B cell (primary cell): ENCODE measurements around the gene CARD10. TPM values are rescaled to one million over a fixed set of nuclear protein-coding genes. Genes with fewer than 3 reads are reported as not detected.

Source experiments
- ATAC-seq: fragments of 200-7000 bp; cut with Tn5 transposase; one replicate; pipeline ENCODE4 v1.10.0; 2021; ENCODE audit warnings: low read depth, mild to moderate bottlenecking, moderate number of reproducible peaks, moderate library complexity
- CTCF ChIA-PET: fragments of 350-600 bp; sonication (Branson Sonifier 250); formaldehyde crosslinking; loops from one replicate; lab custom pipeline; 2021; ENCODE audit warnings: antibody characterized with exemption, inconsistent platforms; lab: Charles Lee
- POLR2A ChIA-PET: fragments of 350-600 bp; sonication (Branson Sonifier 250); formaldehyde crosslinking; loops from one replicate; lab custom pipeline; 2021; ENCODE audit warnings: antibody characterized with exemption; lab: Charles Lee
- DNase-seq: peaks from one replicate; pipeline ENCODE4 v3.0.0; 2013
- H2AFZ ChIP-seq: 2 replicates; pipeline ENCODE4 v1.6.1; 2012; ENCODE audit warnings: mild to moderate bottlenecking, low read depth, low read length; ENCODE audit not compliant: insufficient read depth, poor library complexity, severe bottlenecking
- H3K27ac ChIP-seq, 2 donors: 1 replicate in 1 of 2; 2 replicates in 1 of 2; pipeline ENCODE4 v1.5.1; 2012 to 2013; ENCODE audit warnings: low read length in 2 of 2, mild to moderate bottlenecking in 2 of 2, moderate library complexity in 1 of 2
- H3K27me3 ChIP-seq, 4 experiments: fragments of 200-600 bp in 1 of 4; sonication (generic) in 1 of 4; replicated peaks in 1 of 4; 1 replicate in 2 of 4; 2 replicates in 2 of 4; pipeline versions ENCODE4 v1.6.1 to v1.7.0; 2013 to 2016; ENCODE audit warnings: low read length in 3 of 4, mild to moderate bottlenecking in 2 of 4, mixed read lengths in 1 of 4, moderate library complexity in 1 of 4; ENCODE audit not compliant: insufficient read depth in 4 of 4, control insufficient read depth in 3 of 4; ENCODE audit errors: control extremely low read depth in 1 of 4
- H3K36me3 ChIP-seq, 2 experiments: replicated peaks in 1 of 2; 1 replicate in 1 of 2; 2 replicates in 1 of 2; pipeline versions ENCODE4 v1.6.1 to v1.7.1; 2013; ENCODE audit warnings: low read length in 1 of 2; ENCODE audit not compliant: insufficient read depth in 2 of 2, control insufficient read depth in 1 of 2; ENCODE audit errors: control extremely low read depth in 1 of 2, extremely low read depth in 1 of 2
- H3K4me1 ChIP-seq, 2 donors: fragments of 200-600 bp in 1 of 2; sonication (generic) in 1 of 2; 1 replicate in 1 of 2; 2 replicates in 1 of 2; pipeline versions ENCODE4 v1.5.1 to v1.6.1; 2013 to 2017; ENCODE audit warnings: low read length in 2 of 2; ENCODE audit not compliant: control insufficient read depth in 2 of 2, insufficient read depth in 2 of 2
- H3K4me2 ChIP-seq: replicated peaks from 2 replicates; pipeline ENCODE3; 2012; ENCODE audit warnings: mild to moderate bottlenecking, low read depth, low read length; ENCODE audit not compliant: poor library complexity, severe bottlenecking
- H3K4me3 ChIP-seq, 5 experiments: fragments of 200-600 bp in 1 of 5; sonication (generic) in 1 of 5; 1 replicate in 3 of 5; 2 replicates in 2 of 5; pipeline versions ENCODE4 v1.5.1 to v1.7.0; 2011 to 2016; ENCODE audit warnings: low read length in 4 of 5, mild to moderate bottlenecking in 4 of 5, low read depth in 2 of 5, control low read depth in 1 of 5, moderate library complexity in 1 of 5; ENCODE audit not compliant: insufficient read depth in 1 of 5; ENCODE audit errors: control extremely low read depth in 1 of 5, extremely low read depth in 1 of 5
- H3K79me2 ChIP-seq: fragments of 200-600 bp; sonication (generic); one replicate; pipeline ENCODE4 v1.6.0; 2016; ENCODE audit warnings: low read length; ENCODE audit not compliant: control insufficient read depth, insufficient read depth
- H3K9ac ChIP-seq: fragments of 200-600 bp; sonication (generic); 2 replicates; pipeline ENCODE4 v1.6.1; 2017; ENCODE audit warnings: mild to moderate bottlenecking, low read length, moderate library complexity
- H3K9me3 ChIP-seq, 3 donors: one replicate each; pipeline versions ENCODE4 v1.6.1 to v1.7.1; 2013; ENCODE audit warnings: low read length in 2 of 3; ENCODE audit not compliant: control insufficient read depth in 2 of 3, insufficient read depth in 1 of 3; ENCODE audit errors: control extremely low read depth in 1 of 3
- H4K20me1 ChIP-seq: 2 replicates; pipeline ENCODE4 v1.6.0; 2012; ENCODE audit warnings: mild to moderate bottlenecking, low read length; ENCODE audit not compliant: insufficient read depth, control insufficient read depth, poor library complexity, severe bottlenecking
- H3K27ac Mint-ChIP-seq: one replicate; pipeline ENCODE4 v1.8.0; 2021; ENCODE audit warnings: mixed read lengths
- H3K27me3 Mint-ChIP-seq: one replicate; pipeline ENCODE4 v1.8.0; 2021; ENCODE audit warnings: mixed read lengths
- H3K4me1 Mint-ChIP-seq: one replicate; pipeline ENCODE4 v1.8.0; 2021; ENCODE audit warnings: mixed read lengths
- H3K4me3 Mint-ChIP-seq: one replicate; pipeline ENCODE4 v1.8.0; 2021; ENCODE audit warnings: mixed read lengths
- H3K9me3 Mint-ChIP-seq: one replicate; pipeline ENCODE4 v1.8.0; 2022; ENCODE audit warnings: mixed read lengths; ENCODE audit not compliant: insufficient read depth
- CTCF ChIP-seq: fragments of 200-600 bp; IDR thresholded peaks from one replicate; pipeline ENCODE4 v1.8.0; 2022; ENCODE audit warnings: antibody characterized with exemption, mild to moderate bottlenecking
- EZH2 ChIP-seq: IDR thresholded peaks from 2 replicates; pipeline ENCODE4 v1.6.1; 2012; ENCODE audit warnings: borderline replicate concordance, low read depth, mild to moderate bottlenecking, moderate library complexity, low read length; ENCODE audit not compliant: insufficient read depth, poor library complexity, severe bottlenecking
- WGBS: methylation state at CpG from one replicate; pipeline ENCODE4 v1.1.5; 2013; ENCODE audit warnings: missing lambda C conversion rate; ENCODE audit not compliant: insufficient coverage; 5-methylcytosine and 5-hydroxymethylcytosine counted together
- intact Hi-C: fragments of 100-400 bp; cut with micrococcal nuclease; formaldehyde crosslinking; loops from one replicate; pipeline ENCODE4 v1.10.0; 2022
- polyA plus RNA-seq: library from polyadenylated mRNA; depleted of rRNA; stranded (reverse); fragments of >200 nt; gene quantifications from 2 replicates; pipeline ENCODE4 v1.2.3, GENCODE V29; 2012
- total RNA-seq, 2 donors: library from RNA; stranded (reverse); fragments of 120-200 nt in 1 of 2; gene quantifications; 1 replicate in 1 of 2; 2 replicates in 1 of 2; pipeline versions ENCODE4 v1.2.3 to v1.2.4, GENCODE V29; 2013 to 2022

Gene CARD10
- total and polyA plus RNA-seq, 2 donors (not counting 1 experiment from before 2014, with no cell fraction given) = not detected

- H3K9ac ChIP-seq = no peak overlapping the region
- intact Hi-C loops = no loop called here
- H3K4me2 ChIP-seq = no peak overlapping the region
- peaks cover 0 to 12% (median 1%) of the 10 kb centered on the region in 4 experiments for H3K27me3 ChIP-seq
- H3K4me3 ChIP-seq = no peak overlapping the region
- 87% methylated on average over 3 of the region's 7 CpGs for WGBS
- H3K27ac ChIP-seq = no peak overlapping the region
- no peaks in the 10 kb centered on the region for H3K36me3 ChIP-seq
- Mint-ChIP-seq H3K4me1 (peaks cover 1% of the 10 kb centered on the region), H3K27ac (no peak overlapping the region), H3K9me3 (peaks cover 8% of the 10 kb centered on the region), H3K27me3 (peaks cover 20% of the 10 kb centered on the region), H3K4me3 (no peak overlapping the region)
- H2AFZ ChIP-seq = no peak overlapping the region
- H3K4me1 ChIP-seq = no peaks in the 10 kb centered on the region
- no peaks in the 10 kb centered on the region for H4K20me1 ChIP-seq
- DNase-seq = no peak
- no peaks in the 10 kb centered on the region for H3K79me2 ChIP-seq
- ATAC-seq = no peak
- POLR2A ChIA-PET = no interaction called here
- CTCF ChIA-PET = interaction anchor here (0.7 to 1.2 kb wide), 3 partner anchors 15 to 123 kb away, joined by 3 to 5 read pairs (median 3); no protein-coding TSS in a partner anchor
- TF ChIP-seq CTCF (no peak), EZH2 (no peak)
- peaks cover 0 to 8% (median 3%) of the 10 kb centered on the region in 3 donors for H3K9me3 ChIP-seq
These were observed 75.2 kb downstream of the CARD10 start for GRCh38 chr22:37443977-37444376.

GRCh38 chr22:37443086-37443485 lies 76.1 kb downstream of the CARD10 start:
- DNase-seq = no peak
- Mint-ChIP-seq H3K9me3 (peaks cover 8% of the 10 kb centered on the region), H3K4me1 (no peaks in the 10 kb centered on the region), H3K27me3 (peaks cover 16% of the 10 kb centered on the region), H3K4me3 (no peak overlapping the region), H3K27ac (no peak overlapping the region)
- no peak for TF ChIP-seq EZH2
- TF ChIP-seq CTCF = no peak
- Histone ChIP-seq H3K4me1 (no peaks in the 10 kb centered on the region), H3K9me3 (peaks cover 0 to 8% (median 3%) of the 10 kb centered on the region in 3 donors), H3K4me3 (no peak overlapping the region), H3K79me2 (no peaks in the 10 kb centered on the region), H2AFZ (no peak overlapping the region), H3K36me3 (no peaks in the 10 kb centered on the region), H4K20me1 (no peaks in the 10 kb centered on the region), H3K27ac (no peak overlapping the region), H3K27me3 (peaks cover 0 to 12% (median under 1%) of the 10 kb centered on the region in 4 experiments), H3K4me2 (no peak overlapping the region), H3K9ac (no peak overlapping the region)
- intact Hi-C loops = no loop called here
- 94% methylated on average over 5 of the region's 7 CpGs for WGBS
- CTCF ChIA-PET = interaction anchor here (1.6 kb wide), 1 partner anchor 10 kb away, joined by 7 read pairs; no protein-coding TSS in a partner anchor
- POLR2A ChIA-PET = no interaction called here
- no peak for ATAC-seq
